Activated CD8-positive, alpha-beta memory T cell treated with anti-CD3 and anti-CD28 coated beads, Interleukin-2, amount 50 U/mL, for 24 hours (primary cell): Measurements from ENCODE around the gene MTF2.

ENCODE experiments used
- DNase-seq: peaks from one replicate; pipeline ENCODE4 v3.0.0-alpha.2; 2020; ENCODE audit errors: extremely low read depth

MTF2 gene

GRCh38 chr1:93083979-93084378, 4.9 kb downstream of the MTF2 start:
- no peak for DNase-seq

- no peak for DNase-seq
These were observed 8.4 kb downstream of the MTF2 start for GRCh38 chr1:93087532-93087931.

DNA sequence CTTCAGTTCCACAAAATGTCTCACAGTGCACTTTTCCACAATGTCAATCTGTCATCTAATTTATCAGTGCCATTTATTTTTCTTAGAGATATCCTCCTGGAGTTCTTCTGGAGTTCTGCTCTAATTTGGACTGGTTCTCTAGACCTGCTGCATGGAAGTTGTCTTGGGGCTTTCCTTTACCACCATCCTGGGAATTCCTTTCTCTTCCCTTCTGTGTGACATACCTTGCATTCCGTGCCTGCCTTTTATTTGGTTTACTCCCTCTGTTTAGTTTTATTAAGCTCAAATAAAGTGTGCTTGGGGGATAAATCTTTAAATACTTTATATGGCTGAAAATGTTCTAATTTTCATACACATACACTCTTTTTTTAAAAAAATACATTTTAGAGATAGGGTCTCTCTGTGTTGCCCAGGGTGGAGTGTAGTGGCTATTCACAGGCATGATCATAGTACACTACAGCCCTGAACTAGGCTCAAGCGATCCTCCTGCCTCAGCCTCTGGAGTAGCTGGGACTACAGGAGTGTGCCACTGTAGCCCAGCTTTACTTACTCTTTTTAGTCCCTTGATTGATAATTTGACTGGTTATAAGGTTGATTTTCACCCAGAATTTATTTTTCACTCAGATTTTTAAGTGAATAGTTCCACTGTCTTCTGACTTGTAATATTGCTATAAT, 14.4 kb downstream of the MTF2 start:
- DNase-seq = no peak

DNA sequence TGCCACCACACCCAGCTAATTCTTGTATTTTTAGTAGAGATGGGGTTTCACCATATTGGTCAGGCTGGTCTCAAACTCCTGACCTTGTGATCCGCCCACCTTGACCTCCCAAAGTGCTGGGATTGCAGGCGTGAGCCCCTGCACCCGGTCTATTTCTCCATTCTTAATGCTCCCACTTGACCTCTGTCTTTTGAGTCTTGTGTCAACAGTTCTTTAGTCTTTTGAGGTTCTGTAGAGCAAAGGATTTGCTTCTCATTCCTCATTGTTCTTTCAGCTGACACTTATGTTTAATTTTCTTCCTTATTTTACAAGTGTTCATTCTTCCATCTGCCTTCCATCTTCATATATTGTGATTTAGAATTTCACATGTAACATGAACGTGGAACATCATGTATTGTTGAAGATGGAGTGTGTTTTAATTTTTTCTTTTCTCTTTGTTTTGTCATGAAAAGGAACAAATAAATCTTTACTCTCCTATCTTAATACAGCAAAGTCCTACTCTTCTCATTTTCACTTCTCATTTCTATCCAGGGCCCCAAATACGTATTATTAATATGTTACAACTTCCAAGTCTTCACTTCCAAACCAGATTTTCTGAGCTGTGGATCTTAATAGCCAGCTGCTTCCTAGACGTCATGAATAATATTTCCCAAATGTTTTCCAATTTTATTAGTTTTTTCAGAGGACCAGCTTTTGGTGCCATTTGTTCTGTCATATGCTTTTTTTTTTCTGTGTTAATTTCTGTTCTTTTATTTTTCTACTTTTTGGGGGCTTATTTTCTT, 16.9 kb downstream of the MTF2 start:
- DNase-seq = no peak

DNA sequence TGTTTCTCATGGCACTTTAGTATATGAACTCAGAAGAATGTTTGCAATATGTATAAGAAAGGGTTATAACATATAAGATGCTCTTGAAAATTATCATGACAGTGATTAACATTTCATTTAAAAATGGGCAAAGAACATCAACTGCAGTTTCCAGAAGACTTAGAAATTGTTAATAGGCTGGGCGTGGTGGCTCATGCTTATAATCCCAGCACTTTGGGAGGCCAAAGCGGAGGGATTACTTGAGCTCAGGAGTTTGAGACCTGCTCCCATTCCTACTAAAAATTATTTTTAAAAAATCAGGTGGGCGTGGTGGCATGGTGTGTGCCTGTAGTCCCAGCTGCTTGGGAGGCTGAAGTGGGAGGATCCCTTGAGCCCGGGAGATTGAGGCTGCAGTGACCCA, 23.1 kb downstream of the MTF2 start:
- DNase-seq = no peak

- DNase-seq = no peak
These were observed 27.1 kb downstream of the MTF2 start for GRCh38 chr1:93106226-93106625.

- DNase-seq = no peak
These were observed 28.3 kb downstream of the MTF2 start for GRCh38 chr1:93107395-93107794.

- DNase-seq = no peak
These were observed 29.3 kb downstream of the MTF2 start for GRCh38 chr1:93108335-93108734.

DNA sequence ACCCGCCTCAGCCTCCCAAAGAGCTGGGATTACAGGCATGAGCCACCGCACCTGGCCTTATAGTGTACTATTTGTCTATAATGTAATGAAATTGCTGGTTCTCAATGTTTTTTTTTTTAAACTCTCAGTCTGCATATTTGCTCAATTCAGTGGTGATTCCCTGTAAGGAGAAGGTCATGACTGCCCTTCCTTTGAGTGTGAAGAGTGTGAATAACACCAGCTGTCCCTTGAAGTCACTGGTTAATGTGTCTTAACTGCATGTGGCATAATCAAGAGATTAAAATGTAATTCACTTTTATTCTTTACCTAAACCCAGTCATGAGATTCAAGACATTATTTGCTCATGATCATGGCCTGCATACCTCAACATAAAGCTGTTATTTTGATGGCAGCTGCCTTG, 30.5 kb downstream of the MTF2 start:
- no peak for DNase-seq

GRCh38 chr1:93111065-93111464, 32.0 kb downstream of the MTF2 start:
- DNase-seq = no peak

DNA sequence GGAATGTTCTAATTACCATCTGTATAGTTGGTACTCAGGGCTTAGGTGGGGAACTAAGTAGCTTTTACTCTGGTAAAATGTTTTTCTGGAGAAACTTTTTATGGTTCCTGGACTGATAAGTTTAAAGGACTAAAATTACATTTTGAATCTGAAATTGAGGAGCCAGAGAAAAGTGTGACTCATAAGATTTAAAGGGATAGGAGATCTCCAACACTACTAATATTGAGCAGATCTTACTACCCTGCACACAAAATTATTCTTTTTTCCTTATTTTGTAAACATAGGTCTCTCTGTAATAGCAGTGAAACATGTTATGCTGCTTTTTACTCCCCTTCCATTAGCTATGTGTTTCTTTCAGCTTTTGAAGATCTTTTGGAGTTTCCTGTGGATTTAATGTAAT, 32.5 kb downstream of the MTF2 start:
- DNase-seq = no peak

DNA sequence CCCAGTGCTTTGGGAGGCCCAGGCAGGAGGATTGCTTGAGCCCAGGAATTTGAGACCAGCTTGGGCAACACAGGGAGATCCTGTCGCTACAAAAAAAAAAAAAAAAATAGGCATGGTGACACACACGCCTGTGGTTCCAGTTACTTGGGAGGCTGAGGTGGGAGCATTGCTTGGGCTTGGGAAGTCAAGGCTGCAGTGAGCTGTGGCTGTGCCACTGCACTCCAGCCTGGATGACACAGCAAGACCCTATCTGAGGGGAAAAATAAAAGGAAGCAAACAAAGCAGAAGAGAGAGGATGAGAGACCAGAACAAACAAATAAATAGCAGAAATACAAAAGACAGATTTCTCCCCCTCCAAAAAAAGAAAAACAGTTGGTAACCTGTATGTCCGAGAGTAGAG, 34.0 kb downstream of the MTF2 start:
- no peak for DNase-seq

DNA sequence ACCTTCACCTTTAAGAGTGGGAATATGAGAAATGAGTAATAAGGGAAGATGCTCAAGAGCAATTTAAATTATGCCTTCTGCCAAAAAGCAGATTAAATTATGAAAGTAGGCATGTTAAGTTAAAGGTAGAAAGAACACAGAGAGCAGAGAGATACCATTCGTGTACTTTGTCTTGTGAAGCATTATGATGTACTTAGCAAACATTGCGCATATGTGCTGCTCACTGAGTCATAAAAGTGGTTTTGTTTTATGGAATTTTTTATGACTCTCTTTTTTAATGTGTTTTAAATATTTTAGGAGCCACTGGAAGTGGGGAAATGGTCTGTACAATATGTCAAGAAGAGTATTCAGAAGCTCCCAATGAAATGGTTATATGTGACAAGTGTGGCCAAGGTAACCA, 35.3 kb downstream of the MTF2 start:
- DNase-seq = no peak

GRCh38 chr1:93120614-93121013, 41.5 kb downstream of the MTF2 start:
- DNase-seq = no peak

DNA sequence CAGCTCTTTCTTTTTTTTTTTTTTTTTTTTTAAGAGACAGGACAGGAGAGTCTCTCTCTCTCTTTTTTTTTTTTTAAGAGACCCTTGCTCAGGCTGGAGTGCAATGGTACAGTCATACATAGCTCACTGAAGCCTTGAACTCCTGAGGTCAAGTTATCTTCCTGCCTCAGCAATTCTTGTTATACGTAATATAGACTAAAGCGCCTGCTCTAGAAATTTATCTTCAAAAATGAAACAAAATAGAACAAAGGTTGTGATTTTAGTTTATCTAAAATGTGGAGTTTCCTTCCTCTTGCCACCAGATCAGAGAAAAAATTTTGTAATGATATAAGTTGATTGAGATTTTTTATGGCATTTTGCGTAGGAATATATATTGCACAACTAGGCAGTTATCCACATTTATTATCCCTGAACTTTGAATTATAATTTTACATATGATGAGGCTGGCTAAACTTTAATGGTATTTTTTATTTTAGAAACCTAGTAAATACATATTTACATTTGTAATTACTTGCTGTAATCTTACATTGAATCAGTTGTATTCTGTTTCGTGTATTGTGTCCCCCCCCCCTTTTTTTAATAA, 44.2 kb downstream of the MTF2 start:
- no peak for DNase-seq

DNA sequence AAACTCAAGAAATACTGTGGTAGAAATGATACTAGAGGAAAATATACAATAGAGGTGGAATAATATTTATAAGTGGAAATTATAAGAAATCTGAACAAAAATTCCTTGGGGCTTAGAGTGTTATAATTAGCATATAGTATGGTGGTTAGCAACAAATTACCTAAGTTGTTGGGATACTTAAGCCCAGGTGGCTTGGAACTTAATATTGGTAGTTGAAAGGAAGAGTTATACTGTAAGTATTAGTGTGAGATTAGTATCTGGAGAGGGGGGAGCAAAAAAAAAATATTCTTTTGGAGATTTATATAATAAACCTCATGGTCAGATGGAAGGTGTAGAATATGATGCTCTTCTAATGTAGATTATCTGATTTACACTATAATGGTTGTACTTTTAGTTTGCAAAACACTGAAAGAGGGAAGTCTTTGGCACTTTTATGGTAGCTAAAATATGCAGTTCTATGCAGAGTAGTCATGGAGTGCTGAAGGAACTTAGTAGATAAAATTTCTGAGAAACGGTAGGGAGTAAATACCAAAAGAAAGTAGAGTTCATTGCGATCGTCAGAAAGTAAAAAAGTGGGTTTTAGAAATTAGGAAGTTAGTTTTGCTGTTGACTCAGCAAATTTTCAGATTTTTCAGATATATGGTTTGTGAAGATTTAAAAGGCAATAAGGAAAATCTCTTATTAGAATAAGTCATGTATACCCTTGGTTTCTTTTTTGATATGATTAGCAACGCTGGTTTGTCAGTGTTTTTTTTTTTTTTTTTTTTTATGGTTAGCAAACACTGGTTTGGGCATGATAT, 45.7 kb downstream of the MTF2 start:
- no peak for DNase-seq

GRCh38 chr1:93129507-93130099, 50.5 kb downstream of the MTF2 start:
- no peak for DNase-seq

GRCh38 chr1:93132638-93133037, 53.6 kb downstream of the MTF2 start:
- DNase-seq = no peak

DNA sequence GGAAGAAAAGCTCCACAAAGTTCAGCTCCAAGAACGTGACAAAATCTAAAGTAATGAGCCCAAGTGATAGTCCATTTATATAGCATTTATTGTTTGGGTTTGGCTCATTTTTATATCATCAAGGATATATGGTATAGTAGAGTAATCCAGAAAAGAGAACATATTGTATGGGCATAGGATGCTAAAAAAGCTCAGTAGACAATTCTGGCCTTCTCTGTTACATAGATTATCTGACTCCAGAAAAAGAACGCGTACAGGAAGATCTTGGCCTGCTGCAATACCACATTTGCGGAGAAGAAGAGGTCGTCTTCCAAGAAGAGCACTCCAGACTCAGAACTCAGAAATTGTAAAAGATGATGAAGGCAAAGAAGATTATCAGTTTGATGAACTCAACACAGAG, 57.4 kb downstream of the MTF2 start:
- DNase-seq = no peak

DNA sequence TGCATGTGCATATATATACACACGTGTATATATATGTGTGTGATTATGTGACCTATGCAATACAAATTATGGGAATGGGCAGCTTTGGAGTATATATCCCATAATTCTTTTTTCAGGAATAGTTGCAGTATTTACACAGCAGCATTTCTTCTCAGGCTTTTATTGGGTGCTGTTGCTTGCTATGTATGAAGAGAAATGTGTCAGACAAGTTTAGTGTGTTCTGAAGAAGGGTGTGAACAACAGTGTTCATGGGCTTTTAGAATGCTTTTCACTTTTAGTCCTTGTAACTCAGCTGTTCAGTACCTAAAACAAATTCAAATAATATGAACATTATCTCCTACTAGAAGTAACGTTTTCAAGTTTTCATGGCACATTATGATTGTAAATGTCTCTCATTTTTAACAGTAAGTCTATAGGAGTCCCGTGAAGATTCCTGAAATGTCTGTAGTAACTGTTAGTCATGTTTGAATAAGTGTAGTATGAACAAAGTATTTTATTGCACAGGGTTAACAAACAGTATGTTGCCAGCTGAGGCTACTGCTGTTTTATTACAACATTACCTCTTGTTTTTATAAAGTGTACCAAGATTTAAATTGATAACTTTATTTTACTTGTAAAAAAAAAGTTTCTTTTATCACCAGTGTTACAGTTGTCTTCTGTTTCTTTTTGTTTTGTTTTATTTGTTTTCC, 58.7 kb downstream of the MTF2 start:
- DNase-seq = no peak

GRCh38 chr1:93140106-93140505, 61.0 kb downstream of the MTF2 start:
- DNase-seq = no peak
